ENCODE measurements around the gene IL11RA. TPM values are rescaled to one million over a fixed set of nuclear protein-coding genes. Genes with fewer than 3 reads are reported as not detected.
A peak's percentile ranks its signal among the peaks of the same experiment; 100 is the strongest.

Gene IL11RA
- total RNA-seq, 1 experiment from 2014 or later = 13.8 TPM

DNA sequence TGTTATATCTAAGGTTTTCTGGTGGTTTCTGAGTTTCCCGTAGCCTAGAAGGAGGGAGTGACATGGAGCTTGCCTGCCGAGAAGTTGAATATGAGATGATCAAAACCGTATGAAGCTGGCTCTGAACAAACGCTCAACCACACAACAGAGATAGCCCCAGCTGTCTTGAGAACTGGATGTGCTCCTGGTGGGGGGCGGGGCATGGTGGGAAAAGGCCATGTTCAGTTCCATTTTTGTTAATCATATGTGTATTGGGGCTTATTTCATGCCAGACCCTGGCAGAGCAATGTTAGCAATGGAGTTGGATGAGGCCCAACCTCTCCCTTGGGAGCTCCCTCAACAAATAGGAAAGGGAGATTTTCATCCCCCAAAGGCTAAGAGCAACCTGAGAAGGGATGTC lies 34.2 kb downstream of the IL11RA start:
- no peak for DNase-seq (ENCODE audit: low read depth)

DNA sequence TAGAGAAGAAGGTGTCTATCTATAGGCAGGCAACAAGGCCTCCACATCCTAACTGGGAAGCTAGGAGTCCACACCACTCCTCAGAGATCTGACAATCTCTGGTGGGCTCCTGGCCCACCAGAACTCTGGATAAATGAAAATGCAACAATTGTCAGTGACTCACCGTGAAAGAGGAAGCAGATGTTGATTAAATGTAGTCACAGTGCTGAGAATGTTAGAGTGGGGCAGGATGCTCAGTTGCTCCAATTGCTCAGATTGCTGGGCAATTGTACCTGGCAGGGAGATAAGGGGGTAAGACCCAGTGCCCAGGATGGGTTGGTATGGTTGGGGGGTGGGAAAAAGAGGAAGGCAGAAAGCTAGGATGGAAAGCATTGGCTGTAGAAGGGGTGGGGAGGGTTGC lies 34.7 kb downstream of the IL11RA start:
- DNase-seq (ENCODE audit: low read depth) = no peak

DNA sequence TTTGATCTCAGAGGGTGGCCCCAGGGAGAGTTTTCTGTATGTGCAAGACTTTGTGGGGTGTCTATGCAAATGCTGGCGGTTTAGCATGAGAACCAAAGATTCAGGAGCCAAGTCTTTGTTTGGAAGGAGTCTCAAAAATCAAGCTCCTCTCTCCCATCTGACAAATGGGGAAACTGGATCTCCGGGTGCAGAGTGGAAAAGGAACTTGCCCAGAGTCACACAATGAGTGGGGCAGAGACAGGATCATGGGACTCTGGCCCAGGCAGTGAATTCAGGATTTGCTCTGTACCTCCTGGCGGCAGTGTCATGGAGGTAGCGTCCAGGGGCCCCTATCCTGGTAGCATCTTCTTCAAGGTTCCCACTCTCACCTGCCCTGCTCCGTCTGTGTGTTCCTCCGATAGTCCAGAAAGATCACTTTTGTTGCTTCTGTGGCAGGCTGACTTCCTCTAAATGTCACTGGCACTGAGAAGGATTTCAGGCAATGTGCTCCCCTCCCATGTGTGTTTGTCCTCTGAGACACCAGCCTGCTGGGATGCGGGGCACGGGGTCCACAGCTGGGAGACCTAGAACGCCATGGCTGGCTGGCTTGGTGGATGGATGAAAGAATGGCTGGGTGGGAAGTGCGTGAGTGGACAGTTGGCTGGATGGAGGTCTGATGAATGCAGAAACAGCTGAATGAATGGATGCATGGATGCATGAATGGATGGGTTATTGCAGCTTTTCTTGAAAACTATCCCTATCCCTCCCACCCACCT lies 35.5 kb downstream of the IL11RA start:
- no peak for DNase-seq (ENCODE audit: low read depth)

DNA sequence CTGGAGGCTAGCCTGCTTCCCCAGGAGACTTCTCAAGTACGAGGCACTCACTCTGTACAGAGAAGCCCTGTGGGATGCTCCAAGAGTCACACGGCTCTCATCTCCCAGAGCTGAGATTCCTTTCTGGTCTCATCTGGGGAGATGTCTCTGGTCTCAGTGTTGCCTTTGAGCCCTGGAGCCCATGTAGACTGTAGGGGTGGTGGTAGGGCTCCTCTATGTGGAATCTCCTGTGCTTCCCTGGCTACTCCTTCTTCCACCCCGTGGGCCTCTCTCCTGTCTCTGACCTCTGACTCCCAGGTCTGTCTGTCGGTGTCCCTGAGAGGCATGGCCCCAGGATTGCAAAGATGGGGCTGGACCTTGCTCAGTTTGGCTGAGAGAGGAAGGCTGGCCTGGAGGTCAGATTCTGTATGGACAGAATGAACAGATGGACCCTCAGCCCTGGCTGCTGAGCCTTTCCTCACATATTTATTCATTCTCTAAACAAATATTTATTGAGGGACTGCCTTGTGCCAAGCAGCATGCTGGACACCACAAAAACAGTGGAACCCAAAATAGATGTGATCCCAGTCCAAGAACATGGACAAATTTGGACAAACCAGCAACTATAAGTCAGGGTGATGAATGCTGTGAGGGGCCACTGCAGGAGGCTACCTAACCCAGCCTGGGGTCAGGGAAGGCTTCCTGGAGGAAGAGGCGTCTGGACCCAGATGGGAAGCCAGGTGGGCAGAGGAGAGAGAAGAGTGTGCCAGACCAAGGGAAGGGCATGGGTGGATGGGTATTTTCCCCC lies 36.5 kb downstream of the IL11RA start:
- DNase-seq (ENCODE audit: low read depth) = no peak

DNA sequence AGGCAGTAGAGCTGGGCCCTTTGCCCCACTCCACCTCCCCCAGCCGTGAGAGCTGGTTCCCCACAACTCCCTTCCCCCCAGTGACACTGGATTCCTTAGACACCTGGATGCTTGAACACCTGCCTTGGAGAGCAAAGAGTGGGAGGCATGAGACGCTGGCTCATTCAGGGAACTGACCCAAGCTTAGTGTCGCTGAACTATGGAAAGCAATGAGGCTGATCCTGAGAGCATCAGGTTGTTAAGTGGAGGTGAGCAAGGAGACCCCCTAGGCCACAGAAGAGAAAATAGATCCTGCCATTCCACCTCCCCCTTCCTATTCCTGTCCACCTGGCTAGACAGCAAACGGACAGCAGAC lies 37.1 kb downstream of the IL11RA start:
- no peak for DNase-seq (ENCODE audit: low read depth)

DNA sequence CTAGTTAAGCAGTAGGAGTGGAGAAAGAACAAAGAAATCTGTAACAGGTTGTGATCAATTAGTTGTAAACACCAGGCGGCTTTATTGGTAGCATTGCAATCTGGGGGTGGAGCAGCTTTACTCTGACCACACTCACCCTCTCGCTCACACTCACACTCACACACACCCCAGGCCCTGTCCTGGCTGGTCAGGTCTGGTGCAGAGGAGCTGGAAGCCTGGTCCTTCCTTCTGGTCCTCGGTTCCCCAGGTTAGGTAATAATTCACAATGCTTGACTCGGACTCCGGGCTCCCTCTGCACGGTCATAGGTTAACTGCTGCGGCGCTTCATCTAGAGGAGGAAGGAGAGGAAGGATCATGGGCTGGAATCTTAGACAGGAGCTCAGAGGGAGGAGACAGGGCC lies 37.5 kb downstream of the IL11RA start:
- no peak for DNase-seq (ENCODE audit: low read depth)

DNA sequence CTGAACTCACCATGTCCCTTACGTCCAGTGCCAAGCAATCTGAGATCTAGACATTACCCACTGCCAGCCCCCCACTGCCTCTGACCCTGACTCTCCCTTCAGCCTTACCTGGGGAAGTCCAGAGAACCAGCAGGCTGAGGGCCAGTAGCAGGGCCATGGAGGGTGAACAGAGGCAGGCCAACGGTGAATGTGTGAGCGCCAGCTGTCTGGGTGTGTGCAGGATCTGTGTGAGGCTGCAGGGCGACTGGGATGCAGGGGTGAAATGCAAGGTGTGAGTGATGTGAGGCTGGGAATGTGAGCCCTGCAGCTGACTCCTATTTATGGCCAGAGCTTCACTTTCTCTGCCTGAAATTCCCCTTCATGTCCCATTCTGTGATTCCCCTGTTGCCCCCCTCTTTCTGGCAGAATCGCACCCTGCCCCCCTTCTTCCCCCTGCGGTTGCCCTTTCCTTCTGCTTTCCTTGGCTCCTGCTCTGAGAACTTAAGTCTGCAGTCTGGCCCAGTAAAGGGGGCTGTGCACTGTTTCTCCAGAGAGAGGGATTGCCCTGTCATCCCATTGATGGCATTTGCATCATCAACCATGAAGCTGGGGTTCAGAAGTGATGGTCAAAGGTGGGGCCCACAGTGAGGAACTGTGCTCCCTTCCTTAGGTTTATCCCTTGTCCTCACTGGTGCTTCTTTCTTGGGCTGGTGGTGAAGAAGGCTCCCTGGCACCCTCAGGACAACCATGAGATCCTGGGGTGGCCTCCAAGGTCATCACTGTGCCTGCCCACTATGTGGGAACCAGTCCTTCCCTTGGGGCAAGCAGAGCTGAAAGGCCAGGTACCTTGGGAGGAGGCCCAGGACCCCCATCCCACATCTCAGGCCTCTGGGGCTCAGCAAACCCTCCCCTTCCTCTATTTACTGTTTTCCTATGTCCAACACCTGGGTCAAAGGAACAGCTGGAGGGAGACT lies 39.3 kb downstream of the IL11RA start, which contains the start of gene CCL19:
TSS of gene CCL19 (minus strand) at position 294 of the 953 bp plus-strand sequence. CDS start at position 157, 137 bp downstream.
- DNase-seq (ENCODE audit: low read depth) = no peak

DNA sequence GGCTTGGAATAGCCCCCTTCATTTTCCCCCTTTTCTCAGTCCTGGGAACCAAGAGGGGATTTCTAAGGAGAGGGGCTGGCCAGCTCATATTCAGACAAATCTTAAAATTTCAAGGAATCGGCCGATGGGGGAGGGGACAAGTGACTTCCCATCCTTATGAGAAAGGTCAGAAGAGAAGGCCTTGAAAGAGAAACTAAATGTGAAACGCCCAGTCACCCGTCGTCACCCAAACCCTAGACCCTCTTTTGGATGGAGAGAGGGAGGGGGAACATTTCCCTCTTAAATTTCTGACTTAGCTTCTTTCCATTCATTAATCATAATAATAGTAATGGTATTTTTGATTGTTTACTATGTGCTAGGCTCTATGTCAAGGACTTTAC lies 39.9 kb downstream of the IL11RA start:
- no peak for DNase-seq (ENCODE audit: low read depth)

DNA sequence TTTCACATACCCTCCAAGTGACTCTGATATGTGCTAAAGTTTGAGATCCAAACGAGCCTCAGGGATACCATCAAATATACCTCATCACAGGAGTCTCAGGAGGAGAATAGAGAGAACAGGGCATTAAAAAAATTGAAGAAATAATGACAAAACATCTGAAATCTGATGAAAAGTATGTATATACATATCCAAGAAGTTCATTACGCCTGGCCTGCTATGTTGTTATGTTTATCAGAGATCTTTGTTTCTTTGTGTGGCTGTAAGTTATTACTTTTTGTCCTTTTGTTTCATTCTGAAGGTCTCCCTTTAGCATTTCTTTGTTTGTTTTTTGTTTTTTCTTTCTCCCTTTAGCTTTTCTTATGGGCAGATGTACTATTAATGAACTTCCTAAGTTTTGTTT lies 41.6 kb downstream of the IL11RA start:
- DNase-seq (ENCODE audit: low read depth) = no peak

DNA sequence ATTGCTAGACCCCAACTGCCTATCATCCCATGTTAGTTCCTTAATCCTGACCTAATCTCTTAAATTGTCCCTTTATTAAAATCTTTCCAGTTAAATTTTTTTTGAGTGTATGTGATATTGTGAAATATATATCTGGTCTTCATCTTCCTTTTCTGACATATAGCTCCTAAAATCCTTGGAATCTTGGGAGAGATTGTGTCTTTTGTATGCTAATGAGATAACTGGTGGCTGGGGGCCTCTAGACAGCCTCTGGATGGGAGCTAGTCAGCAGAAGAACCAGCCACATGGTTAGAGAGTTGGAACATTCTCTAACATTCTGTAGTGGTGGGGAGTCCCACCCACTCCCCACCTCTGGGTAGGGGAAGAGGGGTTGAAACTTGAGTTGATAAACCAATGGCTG lies 42.8 kb downstream of the IL11RA start:
- DNase-seq (ENCODE audit: low read depth) = no peak

DNA sequence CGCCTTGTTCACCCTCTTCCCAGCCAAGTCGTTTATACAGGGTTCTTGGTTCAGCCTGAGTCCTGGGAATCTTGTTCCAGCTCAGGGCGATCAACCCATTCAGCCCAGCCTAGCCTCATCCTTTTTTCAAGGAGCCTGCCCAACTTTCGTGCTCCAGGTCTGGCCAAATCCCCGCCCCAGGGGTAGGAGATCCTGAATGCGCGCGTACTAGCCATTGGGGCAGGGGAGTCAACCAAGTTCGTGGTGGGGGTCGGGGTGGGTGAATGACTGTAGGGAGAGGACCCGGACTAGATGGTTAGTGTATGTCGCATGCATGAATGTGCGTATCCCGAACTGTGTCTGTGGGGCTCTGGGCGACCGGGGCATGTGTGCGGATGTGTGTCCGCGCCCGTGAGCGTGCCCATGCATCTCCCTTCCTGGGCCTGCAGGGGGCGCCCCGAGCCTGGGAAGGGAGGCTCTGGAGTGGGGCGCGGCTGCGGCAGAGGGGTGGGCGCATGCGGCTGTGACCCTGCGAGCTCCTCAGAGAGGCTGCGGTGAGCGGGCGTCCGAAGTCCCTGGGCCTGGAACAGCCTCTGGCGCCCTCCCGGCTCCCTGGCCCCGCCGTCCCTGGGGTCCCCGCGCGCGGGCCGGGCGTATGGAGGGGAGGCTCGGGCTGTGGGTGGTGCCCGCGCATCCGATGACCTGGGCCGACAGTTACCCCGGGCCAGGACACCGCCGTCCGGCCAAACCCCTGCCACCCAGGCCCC lies 49.2 kb downstream of the IL11RA start:
- DNase-seq (ENCODE audit: low read depth) = peak; percentile 34

DNA sequence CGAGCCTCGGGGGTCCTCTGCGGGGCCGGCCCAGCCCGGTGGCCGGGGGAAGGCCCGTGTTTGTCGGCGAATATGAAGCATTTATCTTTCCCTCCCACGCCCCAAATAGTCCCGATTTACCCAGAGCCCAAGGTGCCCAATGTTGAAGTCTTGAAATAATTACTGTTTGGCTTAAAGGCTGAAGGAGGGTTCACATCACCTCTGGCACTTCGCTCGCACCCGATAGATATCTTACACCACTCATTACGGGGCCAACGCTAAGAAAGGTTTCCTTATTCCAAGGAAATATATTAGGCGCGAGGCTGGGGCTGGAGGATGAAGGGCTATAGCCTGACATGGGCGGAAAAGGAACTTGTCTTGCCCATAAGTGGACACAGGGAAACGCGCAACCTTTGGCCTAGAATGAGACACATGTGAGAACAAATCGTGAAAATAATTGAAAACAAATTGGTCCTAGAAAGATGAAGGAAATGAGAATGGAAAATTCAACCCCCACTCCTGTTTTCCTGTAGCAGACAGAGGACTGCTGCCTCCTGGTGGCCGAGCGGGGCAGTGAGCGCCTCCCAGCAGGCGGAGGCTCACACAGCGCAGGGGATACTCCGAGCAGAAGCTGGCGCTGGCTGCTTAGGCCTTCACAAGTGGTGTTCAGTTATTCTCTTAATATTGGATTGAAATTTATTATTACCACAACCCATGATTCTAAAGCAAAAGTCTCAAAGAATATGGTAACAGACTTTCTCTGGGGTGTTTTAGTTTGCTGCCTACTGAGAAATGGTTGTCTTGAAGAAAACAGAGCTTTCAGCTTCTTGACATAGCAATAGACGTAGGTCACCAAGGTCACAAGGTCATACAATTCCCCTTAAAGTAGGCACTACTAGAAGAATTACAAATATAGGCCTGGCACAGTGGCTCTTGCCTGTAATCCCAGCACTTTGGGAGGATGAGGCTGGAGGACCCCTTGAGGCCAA lies 50.1 kb downstream of the IL11RA start:
- peak; percentile 52 for DNase-seq (ENCODE audit: low read depth)

DNA sequence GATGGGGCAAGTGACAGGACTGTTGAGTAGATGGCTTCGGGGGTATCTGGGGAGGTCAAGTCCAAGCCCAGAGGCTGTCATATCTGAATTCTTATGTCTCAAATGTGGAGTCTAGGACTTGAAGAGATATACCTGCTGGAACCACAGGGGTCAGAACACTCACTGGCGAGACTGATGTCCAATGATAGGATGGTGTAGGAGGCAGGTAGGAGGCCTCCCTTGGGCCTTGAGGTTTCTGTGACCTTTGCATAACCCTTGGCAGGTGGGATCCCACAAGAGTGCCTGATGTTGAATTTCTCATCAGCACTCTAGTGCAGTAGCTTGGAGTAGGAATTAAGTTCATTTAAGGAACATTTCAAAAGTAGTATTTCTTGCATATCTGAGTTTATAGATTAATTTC lies 55.1 kb downstream of the IL11RA start:
- no peak for DNase-seq (ENCODE audit: low read depth)

DNA sequence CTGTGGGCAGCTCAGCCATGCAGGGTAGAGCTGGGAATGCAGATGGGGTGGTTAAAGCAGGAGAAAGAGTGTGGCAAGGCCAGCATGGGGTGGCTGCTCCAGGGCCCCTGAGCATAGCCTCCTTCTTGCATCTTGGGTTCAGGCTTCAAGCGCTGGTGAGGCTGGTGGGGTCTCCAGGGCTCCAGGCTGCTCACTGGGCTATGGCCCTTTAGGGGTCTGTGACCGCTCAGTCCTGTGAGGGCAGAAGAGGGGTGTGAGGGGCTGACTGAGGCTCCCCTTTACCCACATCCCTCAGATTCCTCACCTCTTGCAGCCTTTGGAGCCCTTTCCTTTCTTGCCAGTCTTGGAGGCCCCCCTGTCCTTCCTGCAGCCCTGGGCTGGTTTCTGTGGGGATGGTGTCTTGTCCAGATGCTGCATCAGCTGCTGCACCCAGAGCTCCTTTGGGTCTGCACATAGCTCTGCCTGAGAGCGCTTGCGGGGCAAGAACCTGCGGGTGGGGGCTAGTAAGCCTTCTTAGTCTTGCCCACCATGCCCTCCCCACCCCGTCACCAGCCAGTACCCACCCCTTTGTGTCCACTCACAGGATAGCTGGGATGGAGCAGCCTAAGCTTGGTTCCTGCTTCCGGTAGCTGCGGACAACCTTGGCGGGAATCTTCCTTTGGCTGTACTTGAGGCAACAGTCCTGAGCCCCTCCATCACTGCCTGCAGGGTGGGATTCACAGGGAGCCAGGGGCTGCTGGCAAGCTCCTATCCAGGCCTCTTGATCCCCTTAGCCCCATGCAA lies 57.4 kb downstream of the IL11RA start:
- no peak for DNase-seq (ENCODE audit: low read depth)

DNA sequence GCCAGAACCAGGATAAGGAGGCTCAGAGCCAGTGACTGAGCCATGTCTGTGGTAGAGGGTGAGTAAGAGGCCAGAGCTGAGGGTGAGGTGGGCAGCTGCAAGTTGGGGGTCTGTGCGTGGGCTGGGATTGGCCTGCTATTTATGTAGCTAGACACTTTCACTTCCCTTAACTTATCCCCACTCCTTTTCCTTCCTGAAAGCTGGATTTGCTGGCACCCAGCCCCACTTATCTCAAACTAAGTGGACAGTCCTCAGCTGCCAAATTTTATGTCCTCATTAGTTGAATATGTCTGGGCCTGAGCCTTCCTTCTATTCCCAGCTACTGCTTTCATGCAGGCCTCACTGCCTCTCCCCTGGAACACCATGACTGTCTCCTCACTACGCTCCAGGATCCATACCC lies 58.0 kb downstream of the IL11RA start, which contains the start of gene CCL21:
TSS of gene CCL21 (minus strand) at position 114 of the 400 bp plus-strand sequence. CDS start at position 44, 70 bp downstream.
- DNase-seq (ENCODE audit: low read depth) = no peak
